Ovary (tissue), 3 donors: ENCODE measurements around the gene SIMC1.
"Not testable (repeated sequence)": the region's sequence is repeated elsewhere in the genome, so short reads cannot be mapped to it uniquely, and the experiment has no call there.

Experiments
- EP300 ChIP-seq: sonication (generic); formaldehyde crosslinking; IDR thresholded peaks from one replicate; pipeline ENCODE4 v1.6.1; 2017; ENCODE audit warnings: antibody characterized with exemption
- POLR2A ChIP-seq: fragments of 450-650 bp; IDR thresholded peaks from one replicate; pipeline ENCODE4 v1.6.1; 2017; ENCODE audit warnings: antibody characterized with exemption, mild to moderate bottlenecking, moderate library complexity
- TF ChIP-seq, protein P1 (sequence below), 3 donors: fragments of 450-650 bp in 2 of 3; fragments of 200-600 bp in 1 of 3; IDR thresholded peaks; one replicate each; pipeline versions ENCODE4 v1.5.1 to v1.8.0; 2016 to 2022; ENCODE audit warnings: antibody characterized with exemption in 3 of 3, mild to moderate bottlenecking in 1 of 3
- donor health status: DM: no; HTN: no; CAD: no.

DNA sequence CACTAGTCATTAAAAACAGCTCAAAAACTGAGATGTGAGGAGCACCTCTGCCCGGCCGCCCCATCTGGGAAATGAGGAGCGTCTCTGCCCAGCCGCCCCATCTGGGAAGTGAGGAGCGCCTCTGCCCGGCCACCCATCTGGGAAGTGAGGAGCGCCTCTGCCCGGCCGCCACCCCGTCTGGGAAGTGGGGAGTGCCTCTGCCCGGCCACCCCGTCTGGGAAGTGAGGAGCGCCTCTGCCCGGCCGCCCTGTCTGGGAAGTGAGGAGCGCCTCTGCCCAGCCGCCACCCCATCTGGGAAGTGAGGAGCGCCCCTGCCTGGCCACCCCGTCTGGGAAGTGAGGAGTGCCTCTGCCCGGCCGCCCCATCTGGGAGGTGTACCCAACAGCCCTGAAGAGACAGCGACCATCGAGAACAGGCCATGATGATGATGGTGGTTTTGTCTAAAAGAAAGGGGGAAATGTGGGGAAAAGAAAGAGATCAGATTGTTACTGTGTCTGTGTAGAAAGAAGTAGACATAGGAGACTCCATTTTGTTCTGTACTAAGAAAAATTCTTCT, 23.7 kb upstream of the SIMC1 start:
- TF ChIP-seq, protein P1, sequence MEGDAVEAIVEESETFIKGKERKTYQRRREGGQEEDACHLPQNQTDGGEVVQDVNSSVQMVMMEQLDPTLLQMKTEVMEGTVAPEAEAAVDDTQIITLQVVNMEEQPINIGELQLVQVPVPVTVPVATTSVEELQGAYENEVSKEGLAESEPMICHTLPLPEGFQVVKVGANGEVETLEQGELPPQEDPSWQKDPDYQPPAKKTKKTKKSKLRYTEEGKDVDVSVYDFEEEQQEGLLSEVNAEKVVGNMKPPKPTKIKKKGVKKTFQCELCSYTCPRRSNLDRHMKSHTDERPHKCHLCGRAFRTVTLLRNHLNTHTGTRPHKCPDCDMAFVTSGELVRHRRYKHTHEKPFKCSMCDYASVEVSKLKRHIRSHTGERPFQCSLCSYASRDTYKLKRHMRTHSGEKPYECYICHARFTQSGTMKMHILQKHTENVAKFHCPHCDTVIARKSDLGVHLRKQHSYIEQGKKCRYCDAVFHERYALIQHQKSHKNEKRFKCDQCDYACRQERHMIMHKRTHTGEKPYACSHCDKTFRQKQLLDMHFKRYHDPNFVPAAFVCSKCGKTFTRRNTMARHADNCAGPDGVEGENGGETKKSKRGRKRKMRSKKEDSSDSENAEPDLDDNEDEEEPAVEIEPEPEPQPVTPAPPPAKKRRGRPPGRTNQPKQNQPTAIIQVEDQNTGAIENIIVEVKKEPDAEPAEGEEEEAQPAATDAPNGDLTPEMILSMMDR (IDR thresholded peaks at IDR 0.05): not testable (repeated sequence)
- not testable (repeated sequence) for TF ChIP-seq EP300, POLR2A
